Activated CD8-positive, alpha-beta memory T cell treated with anti-CD3 and anti-CD28 coated beads, Interleukin-2, amount 10 ng/mL, durations not matched to agents 7 days and 5 days (primary cell): ENCODE data around the gene ERH. TPM values are rescaled to one million over a fixed set of nuclear protein-coding genes. Genes with fewer than 3 reads are reported as not detected.

Experiments used
- total RNA-seq, 2 experiments: library from RNA; stranded (reverse); gene quantifications; one replicate each; pipeline ENCODE4 v1.2.3, GENCODE V29; 2021

The ERH gene
- total RNA-seq, 2 experiments from 2014 or later = 291 to 348 TPM

Other genes starting within 250 kb of the ERH start
- gene DCAF5, start 245.2 kb downstream of the ERH start, total RNA-seq = 10 to 100 TPM; 39.9 to 45.4 TPM
- gene EXD2, start 206.8 kb downstream of the ERH start, total RNA-seq = 1 to 10 TPM; 5.5 to 6.1 TPM
- gene GALNT16, start 138.1 kb downstream of the ERH start, total RNA-seq = under 1 TPM; 0.16 to 0.35 TPM
- 10 to 100 TPM; 40.7 to 50.5 TPM for gene SLC39A9, start 393 bp upstream of the ERH start, total RNA-seq
- gene PLEKHD1, start 86.4 kb upstream of the ERH start, total RNA-seq = under 1 TPM; 0.05 to 0.12 TPM
- gene CCDC177, start 176.6 kb upstream of the ERH start, total RNA-seq = not detected
- 10 to 100 TPM; 62.9 to 66.4 TPM for gene SUSD6, start 213.3 kb upstream of the ERH start, total RNA-seq